ENCODE measurements around the gene CASZ1.

The CASZ1 gene

DNA sequence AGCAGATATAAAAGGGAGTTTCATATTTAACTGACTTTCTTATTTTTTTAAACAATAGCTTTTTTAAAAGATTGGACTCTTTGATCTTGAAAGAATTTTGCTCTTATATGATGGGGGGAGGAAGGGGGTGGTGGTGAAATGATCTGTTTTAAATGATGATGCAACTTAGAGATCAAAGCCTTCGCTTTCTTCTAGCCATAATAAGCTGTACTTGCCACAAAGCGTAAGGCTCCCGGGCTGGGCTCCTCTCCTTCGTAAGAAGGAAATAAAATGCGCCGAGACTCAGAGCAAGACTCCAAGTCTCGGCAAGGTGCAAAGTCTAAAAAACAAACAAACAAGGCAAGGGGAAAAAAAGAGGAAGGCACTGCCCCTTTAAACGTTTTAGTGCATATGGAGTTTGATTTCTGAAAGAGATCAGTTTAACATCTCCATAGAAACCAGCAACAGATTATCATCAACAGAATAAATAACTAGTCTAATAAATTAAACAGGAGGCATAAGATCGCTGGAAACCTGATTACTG is 3.3 kb downstream of the CASZ1 start:
- no peak for DNase-seq (ENCODE audit: low read depth)

DNA sequence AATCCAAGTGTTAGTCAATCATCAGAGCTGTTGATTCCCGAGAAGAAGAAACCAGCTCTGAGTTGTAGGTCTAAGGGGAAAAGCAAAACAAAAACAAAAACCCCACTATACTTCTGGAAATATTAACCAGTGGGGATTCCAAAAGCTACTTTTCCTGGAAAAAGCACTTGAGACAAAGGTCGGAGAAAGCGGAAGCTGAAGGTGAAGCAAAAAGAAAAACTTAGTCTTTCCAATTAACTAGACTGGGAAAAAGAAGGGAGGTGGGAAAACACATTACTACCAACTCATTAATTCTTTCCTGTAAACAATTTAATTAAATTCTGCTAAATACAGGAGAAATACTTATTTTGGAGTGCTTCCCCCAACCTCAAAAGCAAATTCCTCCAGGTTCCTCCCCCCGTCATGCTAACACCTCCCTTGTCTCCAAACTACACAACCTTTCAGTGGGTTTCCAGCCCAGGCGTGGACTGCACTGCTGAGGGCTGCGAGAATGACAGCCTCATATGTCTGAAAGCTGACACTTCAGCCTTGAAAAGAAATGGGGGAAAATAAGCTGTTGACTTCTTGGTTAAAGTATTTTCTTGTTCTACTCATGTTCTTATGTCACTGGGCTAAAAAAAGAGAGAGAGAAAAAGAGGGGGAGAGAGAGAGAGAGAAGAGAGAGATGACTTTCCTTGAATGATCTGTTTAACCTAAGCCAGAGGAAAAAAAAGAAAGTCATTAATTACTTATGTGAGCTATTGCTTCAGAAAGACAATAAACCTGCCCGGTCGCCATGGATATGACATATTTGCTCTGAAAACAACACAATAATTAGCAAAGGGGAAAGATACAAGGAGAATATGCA is 5.1 kb downstream of the CASZ1 start:
- DNase-seq (ENCODE audit: low read depth) = no peak

DNA sequence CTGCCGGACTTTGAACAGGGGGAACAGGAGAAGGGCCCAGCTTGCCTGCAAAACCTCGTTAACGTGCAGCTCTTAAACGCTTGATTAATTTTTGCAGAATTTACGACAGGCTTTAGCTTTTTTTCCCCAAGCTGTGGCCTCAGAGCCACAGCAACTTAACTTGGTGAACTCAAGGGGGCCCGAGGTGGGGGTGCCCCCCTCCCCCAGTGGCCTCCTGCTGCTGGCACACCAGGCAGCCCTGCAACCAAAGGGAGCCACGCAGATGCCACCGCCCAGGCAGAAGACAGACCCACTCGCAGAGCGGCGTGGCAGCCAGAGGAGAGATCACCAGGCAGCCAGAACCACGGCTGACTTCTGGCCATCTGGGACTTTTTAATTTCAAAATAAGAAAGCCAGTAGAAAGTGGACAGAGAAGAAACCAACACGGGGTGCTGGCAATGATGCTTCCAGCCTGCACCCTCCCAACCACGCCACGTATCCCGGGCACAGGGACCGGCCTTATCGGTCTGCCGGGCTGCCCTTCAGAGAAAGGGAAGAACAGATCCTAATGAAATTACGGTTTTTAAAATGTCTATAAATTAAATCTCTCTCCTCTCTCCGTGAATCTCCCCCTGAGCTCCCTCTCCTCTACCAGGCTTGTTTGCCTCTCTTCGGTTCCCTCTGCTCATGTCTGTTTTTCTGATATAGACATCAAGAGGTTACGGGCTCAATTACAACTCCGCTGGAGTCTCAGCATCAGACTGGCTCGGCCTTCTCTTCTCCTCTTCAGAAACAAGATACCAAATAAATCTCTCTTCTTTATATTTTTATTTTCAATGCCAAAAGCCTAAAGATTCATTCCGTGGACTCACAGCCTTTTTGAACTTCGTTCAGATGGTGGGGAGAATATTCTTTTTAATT is 6.4 kb downstream of the CASZ1 start:
- DNase-seq (ENCODE audit: low read depth) = no peak

DNA sequence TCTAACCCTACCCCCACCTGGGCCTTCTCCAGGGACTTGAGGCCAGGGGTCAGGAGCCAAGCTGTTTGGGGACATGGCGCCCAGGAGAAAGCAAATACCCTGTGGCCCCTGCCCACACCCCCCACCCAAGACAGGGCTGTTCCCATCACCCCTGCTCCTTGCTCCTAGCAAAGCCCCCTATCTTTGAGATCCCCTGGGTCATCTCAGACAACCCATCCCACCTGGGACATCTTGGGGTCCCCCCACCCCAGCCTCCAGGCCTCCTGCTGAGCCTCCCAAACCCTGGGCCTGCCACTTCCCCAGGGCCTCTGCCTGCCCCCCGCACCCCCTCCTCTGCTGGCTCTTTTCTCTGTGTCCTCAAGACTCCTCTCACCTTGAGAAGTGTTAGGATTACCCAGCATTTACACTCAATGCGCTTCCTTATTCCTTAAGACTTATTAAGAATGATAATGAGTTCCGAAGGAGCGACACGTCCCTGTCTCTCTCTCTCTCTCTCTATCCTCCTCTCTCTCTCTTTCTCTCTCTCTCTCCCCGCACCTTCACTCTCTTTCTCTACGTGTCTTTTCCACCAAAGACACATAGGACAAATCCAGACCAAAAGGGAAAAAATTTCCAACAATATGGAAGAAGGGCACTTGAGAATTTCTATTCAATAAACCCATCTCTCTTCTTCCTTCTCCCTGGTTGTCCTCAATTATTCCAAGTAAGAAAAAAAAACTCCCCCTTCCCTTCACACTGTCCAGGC is 7.2 kb downstream of the CASZ1 start:
- DNase-seq (ENCODE audit: low read depth) = no peak

DNA sequence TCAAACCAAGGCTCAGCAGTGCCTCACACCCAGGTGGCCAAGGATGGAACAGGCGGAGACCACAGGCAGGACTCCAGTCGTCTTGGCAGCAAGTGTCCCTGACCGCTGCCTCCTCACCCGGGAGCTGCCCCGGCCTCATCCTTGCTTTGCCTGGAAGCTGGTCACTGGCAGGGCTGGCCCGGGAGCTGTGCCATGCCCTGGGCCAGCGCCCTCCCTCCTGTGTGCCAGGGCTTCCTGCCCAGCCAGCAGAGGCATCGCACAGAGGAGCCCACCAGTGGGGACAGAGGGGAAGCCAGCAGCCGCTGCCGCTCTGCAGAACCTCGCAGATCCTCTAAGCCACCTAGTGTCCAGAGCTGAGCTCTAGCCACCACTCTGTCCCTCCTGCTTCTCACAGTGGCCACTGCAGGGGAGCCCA is 7.8 kb downstream of the CASZ1 start:
- no peak for DNase-seq (ENCODE audit: low read depth)

DNA sequence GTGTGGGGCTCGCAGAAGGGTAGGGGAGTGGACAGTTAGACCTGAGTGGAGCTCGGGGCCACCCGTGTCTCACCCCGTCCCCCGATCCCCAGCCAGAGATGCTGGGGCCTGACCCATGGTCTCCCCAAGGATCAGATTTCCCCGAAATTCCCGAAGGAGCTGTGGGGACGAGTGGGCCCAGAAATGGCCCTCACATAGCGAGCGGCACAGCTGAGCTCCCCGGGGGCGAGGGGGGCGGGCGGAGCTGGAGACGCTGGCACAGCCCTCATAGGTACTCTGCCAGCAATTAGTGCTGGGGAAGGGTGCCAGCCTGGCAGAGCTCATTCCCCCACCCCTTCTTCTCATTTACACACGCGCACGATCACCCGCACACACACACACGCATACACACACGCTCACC is 9.2 kb downstream of the CASZ1 start:
- DNase-seq (ENCODE audit: low read depth) = no peak

DNA sequence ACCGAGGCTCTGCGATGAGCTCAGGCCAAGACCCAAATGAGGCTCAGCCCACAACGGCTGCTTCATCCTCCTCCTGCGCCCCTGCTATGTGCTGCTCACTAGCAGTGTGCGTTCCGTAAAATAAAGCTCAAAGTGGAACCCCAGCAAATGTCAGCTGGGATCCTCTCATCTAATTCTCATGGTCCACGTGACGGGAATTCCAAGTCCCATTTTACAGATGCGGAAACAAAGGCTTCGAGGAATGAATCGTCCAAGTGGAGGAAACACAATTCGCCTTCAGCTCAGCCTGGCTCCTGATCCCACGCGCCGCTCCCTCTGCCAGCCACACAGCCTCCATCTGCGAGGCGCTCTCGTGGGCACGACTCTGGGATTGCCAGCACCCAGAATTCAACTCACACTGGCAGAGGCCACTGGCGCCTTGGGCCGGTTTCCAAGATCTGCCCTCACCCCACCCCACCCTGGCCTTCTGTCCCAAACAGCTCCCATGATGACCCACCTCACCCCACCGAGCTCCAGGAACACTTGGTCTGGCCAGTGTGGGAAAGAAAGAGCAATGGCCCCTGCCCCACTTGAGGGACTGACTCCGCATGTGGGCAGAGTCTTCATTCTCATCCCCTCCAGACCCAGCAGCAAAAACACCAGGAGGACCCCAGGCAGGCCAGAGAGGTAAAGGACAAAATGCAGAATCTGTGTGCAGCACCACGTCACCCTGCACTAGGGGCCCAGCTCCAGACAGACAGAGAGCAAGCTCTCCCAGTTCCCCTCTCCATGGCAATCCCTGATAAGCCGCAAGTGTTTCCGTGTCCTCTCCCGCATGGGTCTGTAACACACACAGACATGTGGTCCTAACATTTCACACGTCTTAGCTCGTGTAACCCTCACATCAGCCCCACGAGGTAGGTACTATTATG is 10.5 kb downstream of the CASZ1 start:
- DNase-seq (ENCODE audit: low read depth) = no peak

DNA sequence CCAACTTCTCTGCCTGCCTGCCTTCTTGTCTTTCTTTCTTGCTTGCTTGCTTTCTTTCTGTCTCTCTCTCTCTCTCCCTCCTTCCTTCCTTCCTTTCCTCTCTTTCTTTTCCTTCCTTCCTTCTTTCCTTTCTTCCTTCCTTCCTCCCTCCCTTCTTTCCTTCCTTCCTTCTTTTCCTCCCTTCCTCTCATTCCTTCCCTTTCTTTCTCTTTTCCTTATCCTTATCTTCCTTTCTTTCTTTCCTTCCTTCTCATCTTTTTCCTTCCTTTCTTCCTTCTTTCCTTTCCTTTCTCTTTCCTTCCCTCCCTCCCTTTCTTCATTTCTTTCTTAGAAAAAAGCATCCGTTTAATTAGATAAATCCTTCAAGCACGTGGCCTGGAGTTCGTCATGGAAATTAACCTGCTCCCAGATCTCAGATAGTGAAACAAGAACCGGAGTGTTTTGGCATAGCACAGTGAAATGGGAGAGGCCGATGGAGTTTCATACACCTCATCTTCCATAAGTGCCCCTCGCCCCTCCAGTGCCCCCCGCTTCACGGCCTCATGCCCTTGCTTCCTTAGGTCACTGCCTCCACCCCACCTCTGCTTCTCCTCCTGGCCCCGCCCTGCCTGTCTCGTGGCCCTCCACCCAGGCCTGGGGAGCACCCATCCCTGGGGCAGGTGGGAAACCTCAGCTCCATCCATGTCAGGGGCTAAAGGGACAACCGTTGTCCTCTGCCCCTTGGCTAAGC is 11.3 kb downstream of the CASZ1 start:
- DNase-seq (ENCODE audit: low read depth) = no peak

DNA sequence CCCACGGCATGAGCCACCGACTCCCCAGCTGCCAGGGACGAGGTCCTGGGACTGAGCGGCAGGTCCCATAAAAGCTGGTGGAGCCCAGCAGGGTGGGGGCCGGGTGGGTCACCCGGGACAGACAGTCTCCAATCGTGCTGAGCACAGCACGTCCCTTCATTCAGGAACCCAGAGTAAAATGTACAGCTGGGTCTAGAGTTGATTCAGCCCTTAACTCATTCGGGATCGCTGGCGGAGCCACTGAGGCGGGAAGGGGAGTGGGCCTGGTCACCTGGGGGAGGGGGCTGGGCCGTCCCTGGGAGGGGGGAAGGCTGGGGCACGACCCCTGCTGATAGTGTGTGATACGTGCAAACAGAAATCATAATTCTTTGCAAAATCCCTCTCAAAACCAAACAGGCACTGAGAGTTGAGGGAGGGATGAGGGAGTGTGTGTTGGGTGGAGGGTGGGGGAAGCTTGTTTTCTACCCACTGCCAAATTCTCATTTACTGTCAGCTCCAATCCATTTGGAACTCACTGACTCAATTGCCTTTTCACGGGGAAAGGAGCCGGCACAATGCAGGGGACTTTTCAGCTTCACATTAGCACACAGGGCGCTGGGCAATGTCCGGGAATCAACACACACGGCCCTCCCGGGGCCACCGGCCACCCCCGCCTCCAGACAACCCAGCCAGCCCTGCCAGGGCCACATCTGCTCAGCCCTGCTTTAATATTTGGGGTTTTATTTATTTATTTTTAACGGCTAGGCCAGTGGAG is 13.8 kb downstream of the CASZ1 start:
- DNase-seq (ENCODE audit: low read depth) = no peak

DNA sequence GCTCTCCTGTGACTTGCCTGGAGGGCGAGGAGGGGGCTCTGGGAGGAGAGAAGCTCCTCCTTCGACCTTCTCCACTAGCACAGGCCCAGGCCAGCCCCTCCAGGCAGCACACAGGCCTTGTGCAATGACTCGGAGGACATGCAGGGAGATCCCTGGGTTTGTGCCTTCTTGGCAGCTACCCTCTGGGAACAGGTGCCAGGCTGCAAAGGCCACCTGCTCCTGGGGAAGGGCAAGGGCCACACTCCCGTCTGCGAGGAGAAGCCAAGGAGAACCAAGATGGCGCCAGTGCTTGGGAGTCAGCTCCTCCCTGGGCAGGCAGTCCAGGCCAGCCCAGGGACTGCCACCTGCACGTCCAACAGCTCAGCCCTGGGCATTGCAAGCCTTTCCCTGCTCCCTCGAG is 15.3 kb downstream of the CASZ1 start:
- no peak for DNase-seq (ENCODE audit: low read depth)

DNA sequence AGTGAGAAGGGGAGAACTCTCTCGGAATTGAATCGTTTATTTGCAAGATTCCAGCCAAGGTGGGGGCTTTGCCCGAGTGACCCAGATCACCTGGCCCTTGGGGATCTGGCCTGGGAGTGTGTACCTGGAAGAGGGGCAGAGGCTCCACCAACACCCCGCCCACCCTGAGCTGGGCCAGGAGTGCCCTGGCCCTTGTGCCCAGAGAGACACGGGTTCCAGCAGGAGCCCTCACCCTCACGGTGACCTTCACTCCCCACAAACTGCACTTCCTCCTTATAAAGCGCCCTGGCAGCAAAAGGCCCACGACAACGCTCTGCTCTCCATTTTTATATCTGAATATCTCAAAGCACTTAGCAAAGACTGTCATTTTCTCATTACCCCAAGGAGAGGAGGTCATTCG is 16.6 kb downstream of the CASZ1 start:
- DNase-seq (ENCODE audit: low read depth) = no peak

DNA sequence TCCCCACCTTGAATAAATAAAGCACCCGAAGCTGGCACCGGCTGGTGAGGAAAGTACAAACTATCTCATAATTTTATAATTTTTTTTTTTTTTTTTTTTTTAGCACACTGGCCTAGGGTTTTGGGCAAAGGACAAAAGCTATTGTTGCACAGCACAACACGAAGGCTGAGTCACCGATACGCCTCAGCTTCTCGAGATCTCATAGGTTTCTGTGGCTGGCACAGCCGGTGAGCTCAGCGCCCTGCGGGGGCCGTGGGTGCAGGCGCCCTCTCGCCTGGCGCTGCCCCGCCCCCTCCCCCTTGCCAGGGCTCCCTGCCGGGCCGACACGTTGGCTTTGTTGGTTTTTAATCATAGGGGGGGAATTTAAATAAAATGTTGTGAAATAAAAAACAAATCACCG is 17.2 kb downstream of the CASZ1 start:
- DNase-seq (ENCODE audit: low read depth) = no peak

DNA sequence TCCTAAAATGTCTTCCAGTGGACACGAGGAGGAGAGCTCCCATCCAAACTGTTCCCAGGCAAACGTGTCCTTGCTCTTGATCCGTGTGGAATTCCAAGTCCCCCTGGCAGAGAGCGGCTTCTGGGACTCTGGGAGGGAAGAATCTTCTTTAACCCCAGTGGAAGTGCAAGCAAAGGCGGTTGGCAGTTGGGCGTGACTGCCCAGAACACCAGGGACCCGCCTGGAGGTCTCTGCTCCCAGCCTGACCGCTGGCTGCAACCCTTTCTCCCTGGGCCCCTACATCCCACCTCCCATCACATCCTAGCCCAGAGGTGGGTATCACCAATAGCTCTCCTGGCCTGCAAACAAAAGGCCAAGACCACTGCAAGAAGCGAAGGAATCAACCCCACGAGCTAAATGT is 17.8 kb downstream of the CASZ1 start:
- no peak for DNase-seq (ENCODE audit: low read depth)

DNA sequence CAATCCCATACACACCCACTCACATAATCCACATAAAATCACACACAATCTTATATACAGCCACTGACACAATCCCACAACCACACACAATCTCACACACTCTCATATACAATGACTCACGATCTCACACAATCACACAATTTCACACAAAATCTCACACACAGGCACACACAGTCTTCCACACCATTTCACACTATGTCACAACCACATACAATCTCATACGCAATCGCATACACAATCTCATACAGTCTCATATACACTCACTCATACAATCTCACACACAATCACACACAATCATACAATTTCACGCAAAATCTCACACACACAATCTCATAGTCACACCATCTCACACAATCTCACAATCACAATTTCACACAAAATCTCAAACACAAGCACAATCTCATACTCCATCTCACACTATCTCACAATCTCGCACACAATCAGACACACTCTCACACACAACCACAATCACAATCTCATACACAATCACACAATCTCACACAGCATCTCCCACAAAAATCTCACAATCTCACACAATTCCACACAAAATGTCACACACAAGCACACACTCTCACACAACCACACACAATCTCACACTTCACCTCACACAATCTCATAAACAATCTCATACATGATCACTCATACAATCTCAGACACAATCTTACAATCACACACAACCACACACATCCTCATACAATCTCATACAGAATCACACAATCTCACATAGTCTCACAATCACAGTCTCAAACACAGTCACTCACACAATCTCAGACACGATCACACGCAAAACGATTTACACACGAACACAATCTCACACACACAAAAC is 18.5 kb downstream of the CASZ1 start:
- DNase-seq (ENCODE audit: low read depth) = no peak

DNA sequence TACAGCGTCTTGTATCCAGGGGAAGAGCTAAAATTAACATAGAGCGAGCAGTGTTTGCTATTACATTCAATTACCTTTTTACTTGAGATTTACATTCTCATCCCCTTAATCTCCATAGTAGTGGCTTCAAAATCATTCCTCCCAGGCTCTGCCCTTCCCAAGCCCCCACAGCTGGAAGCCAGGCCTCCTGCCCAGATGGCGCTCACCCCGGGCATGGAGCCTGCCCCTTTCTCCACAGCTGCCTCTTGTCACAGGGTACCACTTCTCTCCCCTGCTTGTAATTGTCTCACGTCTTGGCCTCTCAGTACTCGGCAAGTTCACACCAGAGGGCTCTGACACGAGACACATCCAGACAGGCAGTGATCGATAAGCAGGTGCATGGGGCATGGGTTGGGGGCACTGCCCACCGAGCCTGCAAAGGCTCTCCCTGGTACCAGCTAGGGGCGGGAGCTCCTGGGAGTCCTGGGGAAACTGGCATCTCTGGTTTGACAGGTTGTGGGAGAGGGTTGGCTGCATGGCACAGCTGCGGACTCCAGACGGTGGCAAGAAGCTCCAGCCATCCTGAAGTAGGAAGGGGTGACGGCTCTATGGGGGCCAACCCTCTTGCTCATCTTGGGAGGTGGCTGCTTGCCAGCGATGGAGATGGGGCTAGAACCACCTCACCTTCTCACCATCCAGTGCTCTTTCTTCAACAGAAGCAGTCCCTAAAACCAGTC is 20.1 kb downstream of the CASZ1 start:
- DNase-seq (ENCODE audit: low read depth) = no peak

DNA sequence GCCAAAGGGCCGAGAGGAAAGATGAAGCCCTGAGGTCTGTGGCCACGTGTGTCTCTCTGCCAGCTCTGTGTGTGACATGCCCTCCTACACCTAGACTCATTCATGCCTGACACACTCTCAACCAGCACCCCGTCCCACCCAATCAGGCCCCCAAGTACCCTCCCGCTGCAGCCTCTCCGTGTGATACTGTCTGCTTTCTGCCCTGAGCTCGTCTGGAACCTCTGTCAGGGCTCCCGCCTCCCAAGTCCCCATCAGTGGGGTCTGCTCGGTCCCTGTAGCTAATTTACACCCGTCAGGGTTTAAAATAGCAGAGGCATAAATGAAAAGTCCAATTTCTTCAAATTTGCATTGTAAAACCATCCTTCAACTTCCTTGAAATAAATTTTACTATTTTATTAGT is 20.7 kb downstream of the CASZ1 start:
- no peak for DNase-seq (ENCODE audit: low read depth)

DNA sequence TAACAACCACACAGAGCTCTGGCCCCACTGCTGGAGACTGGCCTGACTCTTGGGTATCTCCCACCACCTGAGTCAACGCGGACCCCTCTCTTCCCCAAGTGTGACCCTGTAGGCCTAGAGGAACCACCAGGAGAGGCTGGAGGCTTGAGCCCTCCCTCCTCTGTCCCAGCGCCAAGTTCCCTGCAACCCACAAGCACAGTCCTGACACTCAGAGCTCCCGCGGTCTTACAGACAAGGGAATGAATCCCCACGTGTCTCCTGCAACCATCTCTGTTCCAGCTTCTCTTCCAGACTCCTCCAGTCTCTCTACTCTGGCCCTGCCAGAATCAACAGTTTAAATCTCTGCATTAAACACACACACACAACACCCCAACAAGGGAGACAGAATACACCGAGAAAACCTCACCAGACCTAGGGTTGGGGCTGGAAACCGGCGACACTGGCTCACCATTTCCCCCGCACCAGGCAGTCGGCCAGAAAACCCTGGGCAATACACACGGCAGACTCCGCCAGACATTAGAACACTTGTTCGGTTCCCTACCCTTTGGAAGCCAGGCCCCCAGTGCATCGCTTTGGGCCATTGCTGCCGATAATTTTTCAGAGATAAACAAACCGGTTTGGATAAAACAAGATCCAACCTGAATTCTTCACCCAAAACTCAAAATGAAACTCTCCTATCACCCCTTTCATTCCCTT is 21.7 kb downstream of the CASZ1 start:
- DNase-seq (ENCODE audit: low read depth) = no peak
